HG03045 (cell line): ENCODE measurements around the gene EOGT.

Source experiments
- ATAC-seq: cut with Tn5 transposase; IDR thresholded peaks from one replicate; pipeline ENCODE4 v1.9.1; 2021; ENCODE audit warnings: mild to moderate bottlenecking, moderate library complexity; ENCODE audit not compliant: unreplicated experiment

The EOGT gene

GRCh38 chr3:68963891-68964290, 49.6 kb downstream of the EOGT start:
- no peak for ATAC-seq

GRCh38 chr3:68963376-68963775, 50.1 kb downstream of the EOGT start:
- no peak for ATAC-seq

- ATAC-seq = no peak
These were observed 54.6 kb downstream of the EOGT start for GRCh38 chr3:68958932-68959331.

- ATAC-seq = no peak
These were observed 55.6 kb downstream of the EOGT start for GRCh38 chr3:68957895-68958294.

GRCh38 chr3:68953816-68954444, 59.6 kb downstream of the EOGT start:
- no peak for ATAC-seq

GRCh38 chr3:68945225-68945624, 68.3 kb downstream of the EOGT start:
- ATAC-seq = no peak

GRCh38 chr3:68943753-68944500, 69.6 kb downstream of the EOGT start:
- ATAC-seq = no peak

- no peak for ATAC-seq
These were observed 72.4 kb downstream of the EOGT start for GRCh38 chr3:68941055-68941454.

GRCh38 chr3:68936856-68937255, 76.6 kb downstream of the EOGT start:
- no peak for ATAC-seq

GRCh38 chr3:68935778-68936177, 77.7 kb downstream of the EOGT start:
- ATAC-seq = no peak

GRCh38 chr3:68931406-68932149, 81.9 kb downstream of the EOGT start:
- ATAC-seq = no peak
